Measurements from ENCODE around the gene MAD1L1. TPM values are rescaled to one million over a fixed set of nuclear protein-coding genes. Genes with fewer than 3 reads are reported as not detected.
"Not testable (repeated sequence)": the region's sequence is repeated elsewhere in the genome, so short reads cannot be mapped to it uniquely, and the experiment has no call there.

MAD1L1 gene
- total RNA-seq, 1 experiment from 2014 or later = 46.7 TPM

- intact Hi-C loops (cut with micrococcal nuclease; ENCODE audit: unreplicated experiment); CTCF ChIA-PET; H3K4me1 ChIP-seq (ENCODE audit: insufficient read depth, low read length, poor library complexity, severe bottlenecking); BruUV-seq (replicated peaks); H3K4me3 ChIP-seq (ENCODE audit: low read depth, low read length, poor library complexity, severe bottlenecking); H3K27ac ChIP-seq (ENCODE audit: low read depth, low read length, poor library complexity, severe bottlenecking); H3K36me3 ChIP-seq (ENCODE audit: insufficient read depth, low read length, poor library complexity, severe bottlenecking); DNase-seq (ENCODE audit: low spot score); H3K27me3 ChIP-seq (replicated peaks; ENCODE audit: insufficient read depth, low read depth, low read length, poor library complexity); POLR2A ChIA-PET (ENCODE audit: low non-redundant PET); H3K9me3 ChIP-seq (ENCODE audit: low read depth, low read length, poor library complexity, severe bottlenecking): not testable (repeated sequence)
Observed at GRCh38 chr7:1829668-1830067, 403.1 kb downstream of the MAD1L1 start.

- H3K9me3 ChIP-seq (ENCODE audit: low read depth, low read length, poor library complexity, severe bottlenecking) = peaks cover 4% of the 10 kb centered on the region
- CTCF ChIA-PET = no interaction called here
Observed at GRCh38 chr7:1829111-1829510, 403.6 kb downstream of the MAD1L1 start.

DNA sequence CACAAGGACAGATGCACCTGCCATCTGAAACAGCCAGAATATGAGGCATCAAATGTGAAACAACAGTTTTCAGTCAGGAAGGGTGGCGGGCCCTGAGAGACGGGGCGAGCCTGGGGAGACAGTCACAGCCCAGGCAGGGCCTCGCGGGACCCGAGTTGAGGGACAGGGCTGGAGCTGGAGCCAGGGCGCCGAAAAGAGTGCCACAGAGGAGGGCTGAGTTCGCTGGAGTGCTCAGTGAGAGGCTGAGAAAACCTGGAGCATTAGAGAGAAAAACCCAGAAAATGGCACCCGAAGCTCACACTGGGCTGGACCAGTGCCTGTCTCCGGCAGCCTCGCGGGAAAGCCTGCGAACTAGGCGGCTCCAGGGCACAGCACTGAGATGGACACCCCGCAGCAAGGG, 404.6 kb downstream of the MAD1L1 start:
- H3K27ac ChIP-seq (ENCODE audit: low read depth, low read length, poor library complexity, severe bottlenecking); DNase-seq (ENCODE audit: low spot score); H3K36me3 ChIP-seq (ENCODE audit: insufficient read depth, low read length, poor library complexity, severe bottlenecking); POLR2A ChIA-PET (ENCODE audit: low non-redundant PET); H3K4me3 ChIP-seq (ENCODE audit: low read depth, low read length, poor library complexity, severe bottlenecking); intact Hi-C loops (cut with micrococcal nuclease; ENCODE audit: unreplicated experiment); H3K4me1 ChIP-seq (ENCODE audit: insufficient read depth, low read length, poor library complexity, severe bottlenecking); BruUV-seq (replicated peaks); H3K27me3 ChIP-seq (replicated peaks; ENCODE audit: insufficient read depth, low read depth, low read length, poor library complexity); H3K9me3 ChIP-seq (ENCODE audit: low read depth, low read length, poor library complexity, severe bottlenecking); CTCF ChIA-PET: not testable (repeated sequence)

More at GRCh38 chr7:1829111-1829510, 403.6 kb downstream of the MAD1L1 start:
- Histone ChIP-seq H3K36me3 (ENCODE audit: insufficient read depth, low read length, poor library complexity, severe bottlenecking) (no peaks in the 10 kb centered on the region), H3K27ac (ENCODE audit: low read depth, low read length, poor library complexity, severe bottlenecking) (no peak overlapping the region), H3K4me3 (ENCODE audit: low read depth, low read length, poor library complexity, severe bottlenecking) (no peak overlapping the region), H3K4me1 (ENCODE audit: insufficient read depth, low read length, poor library complexity, severe bottlenecking) (no peaks in the 10 kb centered on the region), H3K27me3 (replicated peaks; ENCODE audit: insufficient read depth, low read depth, low read length, poor library complexity) (no peaks in the 10 kb centered on the region)
- no peak for DNase-seq (ENCODE audit: low spot score)
- no TSS peak for BruUV-seq (replicated peaks)
- intact Hi-C loops (cut with micrococcal nuclease; ENCODE audit: unreplicated experiment) = no loop called here
- no peak for TF ChIP-seq EZH2 (IDR thresholded peaks at IDR 0.05; ENCODE audit: borderline replicate concordance, low read depth, low read length, poor library complexity, severe bottlenecking)
- TF ChIP-seq, protein P1, sequence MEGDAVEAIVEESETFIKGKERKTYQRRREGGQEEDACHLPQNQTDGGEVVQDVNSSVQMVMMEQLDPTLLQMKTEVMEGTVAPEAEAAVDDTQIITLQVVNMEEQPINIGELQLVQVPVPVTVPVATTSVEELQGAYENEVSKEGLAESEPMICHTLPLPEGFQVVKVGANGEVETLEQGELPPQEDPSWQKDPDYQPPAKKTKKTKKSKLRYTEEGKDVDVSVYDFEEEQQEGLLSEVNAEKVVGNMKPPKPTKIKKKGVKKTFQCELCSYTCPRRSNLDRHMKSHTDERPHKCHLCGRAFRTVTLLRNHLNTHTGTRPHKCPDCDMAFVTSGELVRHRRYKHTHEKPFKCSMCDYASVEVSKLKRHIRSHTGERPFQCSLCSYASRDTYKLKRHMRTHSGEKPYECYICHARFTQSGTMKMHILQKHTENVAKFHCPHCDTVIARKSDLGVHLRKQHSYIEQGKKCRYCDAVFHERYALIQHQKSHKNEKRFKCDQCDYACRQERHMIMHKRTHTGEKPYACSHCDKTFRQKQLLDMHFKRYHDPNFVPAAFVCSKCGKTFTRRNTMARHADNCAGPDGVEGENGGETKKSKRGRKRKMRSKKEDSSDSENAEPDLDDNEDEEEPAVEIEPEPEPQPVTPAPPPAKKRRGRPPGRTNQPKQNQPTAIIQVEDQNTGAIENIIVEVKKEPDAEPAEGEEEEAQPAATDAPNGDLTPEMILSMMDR (conservative IDR thresholded peaks at IDR 0.05; ENCODE audit: low read depth, low read length) = no peak
- POLR2A ChIA-PET (ENCODE audit: low non-redundant PET) = no interaction called here

GRCh38 chr7:1827521-1827981, 405.2 kb downstream of the MAD1L1 start:
- H3K27ac ChIP-seq (ENCODE audit: low read depth, low read length, poor library complexity, severe bottlenecking); H3K9me3 ChIP-seq (ENCODE audit: low read depth, low read length, poor library complexity, severe bottlenecking); BruUV-seq (replicated peaks); H3K27me3 ChIP-seq (replicated peaks; ENCODE audit: insufficient read depth, low read depth, low read length, poor library complexity); DNase-seq (ENCODE audit: low spot score); H3K4me1 ChIP-seq (ENCODE audit: insufficient read depth, low read length, poor library complexity, severe bottlenecking); CTCF ChIA-PET; H3K4me3 ChIP-seq (ENCODE audit: low read depth, low read length, poor library complexity, severe bottlenecking); POLR2A ChIA-PET (ENCODE audit: low non-redundant PET); H3K36me3 ChIP-seq (ENCODE audit: insufficient read depth, low read length, poor library complexity, severe bottlenecking); intact Hi-C loops (cut with micrococcal nuclease; ENCODE audit: unreplicated experiment): not testable (repeated sequence)

DNA sequence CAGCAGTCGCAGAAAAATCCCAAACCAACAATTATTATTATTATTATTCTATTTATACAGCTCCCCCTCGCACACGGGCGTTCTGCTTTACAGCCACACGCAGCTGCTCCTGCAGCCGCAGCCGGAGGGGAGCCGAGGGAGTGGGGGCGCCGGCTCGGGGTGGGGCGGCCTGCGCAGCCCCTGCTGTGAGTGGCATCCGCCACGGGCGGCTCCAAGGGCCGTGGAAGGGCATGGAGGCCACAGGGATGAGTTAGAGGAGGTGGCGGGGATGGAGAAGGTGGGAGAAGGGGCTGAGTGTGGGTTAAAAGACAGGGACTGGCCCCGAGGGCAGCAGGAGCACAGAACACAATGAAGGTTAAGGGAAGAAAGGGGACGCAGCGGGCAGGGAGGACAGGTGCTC, 405.8 kb downstream of the MAD1L1 start:
- POLR2A ChIA-PET (ENCODE audit: low non-redundant PET); CTCF ChIA-PET: not testable (repeated sequence)

More for the DNA sequence above, 405.8 kb downstream of the MAD1L1 start:
- intact Hi-C loops (cut with micrococcal nuclease; ENCODE audit: unreplicated experiment); H3K27ac ChIP-seq (ENCODE audit: low read depth, low read length, poor library complexity, severe bottlenecking); H3K4me1 ChIP-seq (ENCODE audit: insufficient read depth, low read length, poor library complexity, severe bottlenecking); H3K27me3 ChIP-seq (replicated peaks; ENCODE audit: insufficient read depth, low read depth, low read length, poor library complexity); BruUV-seq (replicated peaks); H3K9me3 ChIP-seq (ENCODE audit: low read depth, low read length, poor library complexity, severe bottlenecking); H3K4me3 ChIP-seq (ENCODE audit: low read depth, low read length, poor library complexity, severe bottlenecking); DNase-seq (ENCODE audit: low spot score); H3K36me3 ChIP-seq (ENCODE audit: insufficient read depth, low read length, poor library complexity, severe bottlenecking): not testable (repeated sequence)
